HG03565 (cell line): ENCODE measurements around the gene EDAR.

Experiments
- ATAC-seq: cut with Tn5 transposase; IDR thresholded peaks from one replicate; pipeline ENCODE4 v1.9.1; 2021; ENCODE audit warnings: mild to moderate bottlenecking, moderate library complexity; ENCODE audit not compliant: unreplicated experiment

EDAR gene

GRCh38 chr2:108870069-108870644 is 118.9 kb downstream of the EDAR start:
- ATAC-seq: no peak

DNA sequence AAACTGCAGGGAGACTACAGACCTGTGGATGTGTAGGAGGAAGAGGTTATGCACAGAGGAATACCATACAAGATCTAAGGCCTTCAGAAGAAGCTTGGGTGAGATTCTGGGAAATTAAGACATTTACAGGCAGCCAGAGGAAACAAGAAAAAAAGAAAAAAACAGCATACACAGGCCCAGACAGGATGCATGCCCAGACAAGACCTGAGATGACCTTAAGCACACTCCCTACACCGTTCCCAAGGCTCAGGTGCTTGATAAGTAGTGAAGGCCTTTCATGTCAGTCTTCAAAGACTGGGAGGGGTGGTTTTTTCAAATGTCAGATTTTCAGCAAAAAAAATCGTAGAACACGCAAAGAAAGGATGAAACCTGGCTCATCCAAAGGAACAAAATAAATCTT is 119.5 kb downstream of the EDAR start:
- no peak for ATAC-seq

DNA sequence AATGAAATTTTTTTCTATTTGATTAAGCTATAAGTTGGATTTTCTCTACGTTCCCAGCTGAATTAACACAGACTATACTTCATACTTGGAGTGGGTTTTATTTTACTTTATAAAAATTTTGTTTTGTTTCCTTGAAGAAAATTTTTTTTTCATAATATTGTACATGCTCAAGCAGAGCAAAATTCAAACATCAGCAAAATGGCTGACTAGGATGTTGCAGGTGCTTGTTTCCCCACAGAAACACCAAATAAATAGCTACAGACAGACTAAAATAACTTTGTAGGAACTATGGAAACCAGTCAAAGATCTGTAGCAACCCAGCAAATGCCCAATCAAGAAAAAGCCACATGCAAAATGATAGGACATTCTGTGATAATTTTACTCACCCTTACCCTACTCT is 120.1 kb downstream of the EDAR start:
- no peak for ATAC-seq

GRCh38 chr2:108866041-108866440 is 123.0 kb downstream of the EDAR start:
- ATAC-seq: no peak

DNA sequence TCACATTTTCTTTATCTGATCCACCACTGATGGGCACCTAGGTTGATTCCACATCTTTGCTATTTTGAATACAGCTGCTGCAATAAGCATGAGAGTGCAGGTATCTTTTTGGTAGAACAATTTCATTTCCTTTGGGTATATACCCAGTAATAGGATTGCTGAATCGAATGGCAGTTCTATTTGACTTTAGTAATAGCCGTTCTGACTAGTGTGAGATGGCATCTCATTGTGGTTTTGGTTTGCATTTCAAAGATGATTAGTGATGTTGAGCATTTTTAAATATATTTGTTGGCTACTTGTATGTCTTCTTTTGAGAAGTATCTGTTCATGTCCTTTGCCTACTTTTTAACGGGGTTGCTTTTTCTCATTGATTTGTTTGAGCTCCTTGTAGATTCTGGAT is 130.1 kb downstream of the EDAR start:
- ATAC-seq: no peak

- ATAC-seq: no peak
Observed at GRCh38 chr2:108855194-108855593, 133.8 kb downstream of the EDAR start.

DNA sequence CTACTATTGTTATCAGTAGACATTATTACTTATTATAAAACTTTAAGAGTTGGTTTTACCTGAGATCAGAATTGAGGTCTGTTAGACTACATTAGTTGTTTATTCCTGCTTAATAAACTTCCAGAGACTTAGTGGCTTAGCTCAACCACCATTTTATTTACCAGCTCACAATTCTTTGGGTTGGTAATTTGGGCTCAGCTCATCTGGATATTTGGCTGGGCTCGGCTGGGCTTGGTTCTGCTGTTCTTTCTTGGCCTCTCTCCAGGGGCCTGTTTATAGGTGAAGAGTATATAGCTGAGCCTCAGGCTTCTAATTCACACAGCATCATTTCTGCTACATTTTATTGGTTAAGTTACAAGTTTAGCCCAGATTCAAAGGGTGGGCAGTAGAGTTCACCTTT is 134.5 kb downstream of the EDAR start:
- no peak for ATAC-seq

- no peak for ATAC-seq
Observed at GRCh38 chr2:108853421-108853820, 135.6 kb downstream of the EDAR start.

DNA sequence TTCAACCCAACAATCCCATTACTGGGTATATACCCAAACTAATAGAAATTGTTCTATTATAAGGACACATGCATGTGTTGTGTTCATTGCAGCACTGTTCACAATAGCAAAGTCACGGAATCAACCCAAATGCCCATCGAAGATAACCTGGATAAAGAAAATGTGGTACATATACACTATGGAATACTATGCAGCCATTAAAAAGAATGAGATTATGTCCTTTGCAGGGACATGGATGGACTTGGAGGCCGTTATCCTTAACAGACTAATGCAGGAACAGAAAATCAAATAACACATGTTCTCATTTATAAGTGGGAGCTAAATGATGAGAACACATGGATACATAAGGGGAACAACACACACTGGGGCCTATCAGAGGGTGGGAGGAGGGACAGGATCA is 136.6 kb downstream of the EDAR start:
- no peak for ATAC-seq

DNA sequence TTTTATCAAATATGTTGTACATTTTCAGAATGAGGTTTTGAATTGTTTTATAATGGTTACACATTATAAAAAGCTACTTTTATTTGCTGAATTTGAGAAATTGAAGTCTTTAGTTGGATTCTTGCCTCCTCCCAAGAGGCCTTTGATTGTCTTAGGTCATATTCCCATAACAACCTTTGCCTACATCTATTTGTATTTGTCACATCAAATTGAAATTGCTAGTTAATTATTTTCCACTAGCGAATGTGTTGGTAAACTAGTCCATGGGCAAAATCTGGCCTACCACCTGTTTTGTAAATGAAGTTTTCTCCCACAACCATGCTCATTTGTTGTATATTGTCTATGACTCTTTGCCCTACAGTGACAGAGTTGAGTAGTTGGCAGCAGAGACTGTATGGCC is 142.0 kb downstream of the EDAR start:
- ATAC-seq: no peak

- no peak for ATAC-seq
Observed at GRCh38 chr2:108845923-108846322, 143.1 kb downstream of the EDAR start.
